Measurements from ENCODE around the gene RFTN2. TPM values are rescaled to one million over a fixed set of nuclear protein-coding genes. Genes with fewer than 3 reads are reported as not detected.

The RFTN2 gene
- total and polyA plus RNA-seq, 2 of the 13 experiments (the other 11 are each of a cell fraction or from before 2014, with no cell fraction given), result not detected

- DNase-seq (ENCODE audit: low spot score), result no peak
- H3K27me3 ChIP-seq (ENCODE audit: control insufficient read depth in 1 of 2, insufficient read depth in 2 of 2, low read length in 2 of 2), result no peaks in the 10 kb centered on the region
- H4K20me1 ChIP-seq (ENCODE audit: insufficient read depth, low read length), result no peaks in the 10 kb centered on the region
- H3K36me3 ChIP-seq (replicated peaks in 1 of 2; ENCODE audit: control insufficient read depth in 1 of 2, insufficient read depth in 2 of 2, low read length in 2 of 2), result peaks cover 12 to 54% of the 10 kb centered on the region in 2 experiments
- no peak for FAIRE-seq
- no peak for ATAC-seq
- no peak overlapping the region for H3K9ac ChIP-seq (ENCODE audit: insufficient read depth, low read depth, low read length)
- no peak overlapping the region for H3K27ac ChIP-seq (ENCODE audit: extremely low read length, insufficient read depth, low read length)
- in situ Hi-C loops (cut with HindIII; ENCODE audit: extremely low pct_ligation_motif_present, low pct_unique_long_range_greater_than_20kb) (no loop called here), intact Hi-C loops (cut with micrococcal nuclease; ENCODE audit: unreplicated experiment) (loop anchor here (5.0 kb wide), 1 partner anchor 36 kb away; the partner anchor contains the start of gene HSPE1)
- ChIA-PET CTCF (ENCODE audit: low intra/inter-chr PET ratio, low total read pairs) (no interaction called here), POLR2A (no interaction called here)
- no peak overlapping the region for H3K4me2 ChIP-seq (ENCODE audit: low read depth, low read length)
- H3K9me3 ChIP-seq (ENCODE audit: low read length), result no peaks in the 10 kb centered on the region
- no peak overlapping the region for H2AFZ ChIP-seq (ENCODE audit: low read length)
- no peaks in the 10 kb centered on the region for H3K4me1 ChIP-seq (ENCODE audit: insufficient read depth, low read length)
- H3K4me3 ChIP-seq (replicated peaks in 1 of 3; ENCODE audit: insufficient read depth in 1 of 3, low read depth in 2 of 3, low read length in 3 of 3), result no peak overlapping the region
- H3K79me2 ChIP-seq (ENCODE audit: insufficient read depth, low read length), result peaks cover 14% of the 10 kb centered on the region
- WGBS (ENCODE audit: low lambda C conversion rate), result 92% methylated on average over 2 of the region's 2 CpGs
- BruUV-seq (replicated peaks), result no TSS peak
- no peak for TF ChIP-seq ZNF44 (CRISPR knock-in tag; IDR thresholded peaks at IDR 0.05)
- TF ChIP-seq LRRFIP1 (CRISPR knock-in tag; conservative IDR thresholded peaks at IDR 0.05), result no peak
- TF ChIP-seq CSRNP2 (CRISPR knock-in tag; conservative IDR thresholded peaks at IDR 0.05; ENCODE audit: low read depth), result no peak
- TF ChIP-seq ZNF512B (CRISPR knock-in tag; IDR thresholded peaks at IDR 0.05; ENCODE audit: borderline replicate concordance), result no peak
- no peak for TF ChIP-seq ZNF337 (CRISPR knock-in tag; IDR thresholded peaks at IDR 0.05; ENCODE audit: borderline replicate concordance, low read depth)
- TF ChIP-seq ZNF773 (CRISPR knock-in tag; IDR thresholded peaks at IDR 0.05; ENCODE audit: borderline replicate concordance), result no peak
- TF ChIP-seq HIVEP1 (CRISPR knock-in tag; IDR thresholded peaks at IDR 0.05), result no peak
These were observed 137.0 kb downstream of the RFTN2 start for GRCh38 chr2:197538412-197538811.

Small RNA genes lying within 50 kb of the gene (small RNA-seq; reads per million reads assigned to genes)
- gene AC020550.1 (ENCODE audit: insufficient read depth in 2 of 3, insufficient read length in 3 of 3, low read depth in 2 of 3, low replicate concordance in 1 of 3), result 0 reads per million in 3 experiments

Other genes starting within 250 kb of the RFTN2 start
- 387 and 499 TPM in 2 replicates for gene SF3B1, start 240.6 kb downstream of the RFTN2 start, total RNA-seq (2016; rRNA removed; fragmentation: Illumina TruSeq; extraction: Trizol)
- 677 and 750 TPM in 2 replicates for gene SF3B1, start 240.6 kb downstream of the RFTN2 start, polyA plus RNA-seq (2011; rRNA removed)
- gene COQ10B, start 222.0 kb downstream of the RFTN2 start, total RNA-seq (2016; rRNA removed; fragmentation: Illumina TruSeq; extraction: Trizol), result 34.9 and 41.8 TPM in 2 replicates
- gene COQ10B, start 222.0 kb downstream of the RFTN2 start, polyA plus RNA-seq (2011; rRNA removed), result 4.2 and 4.6 TPM in 2 replicates
- 2,610 and 3,898 TPM in 2 replicates for gene HSPD1, start 175.7 kb downstream of the RFTN2 start, total RNA-seq (2016; rRNA removed; fragmentation: Illumina TruSeq; extraction: Trizol)
- gene HSPD1, start 175.7 kb downstream of the RFTN2 start, polyA plus RNA-seq (2011; rRNA removed), result 541 and 685 TPM in 2 replicates
- 823 and 1,040 TPM in 2 replicates for gene HSPE1, start 175.2 kb downstream of the RFTN2 start, total RNA-seq (2016; rRNA removed; fragmentation: Illumina TruSeq; extraction: Trizol)
- 200 and 244 TPM in 2 replicates for gene HSPE1, start 175.2 kb downstream of the RFTN2 start, polyA plus RNA-seq (2011; rRNA removed)
- 38.6 and 68.3 TPM in 2 replicates for gene MOB4, start 159.5 kb downstream of the RFTN2 start, total RNA-seq (2016; rRNA removed; fragmentation: Illumina TruSeq; extraction: Trizol)
- 21.6 and 35.7 TPM in 2 replicates for gene MOB4, start 159.5 kb downstream of the RFTN2 start, polyA plus RNA-seq (2011; rRNA removed)
- gene MARS2, start 29.8 kb upstream of the RFTN2 start, total RNA-seq (2016; rRNA removed; fragmentation: Illumina TruSeq; extraction: Trizol), result 16.2 and 19.5 TPM in 2 replicates
- 6.9 and 7.7 TPM in 2 replicates for gene MARS2, start 29.8 kb upstream of the RFTN2 start, polyA plus RNA-seq (2011; rRNA removed)
- gene BOLL, start 109.7 kb upstream of the RFTN2 start, total RNA-seq (2016; rRNA removed; fragmentation: Illumina TruSeq; extraction: Trizol), result not detected in 2 replicates
- not detected in 2 replicates for gene BOLL, start 109.7 kb upstream of the RFTN2 start, polyA plus RNA-seq (2011; rRNA removed)
- gene PLCL1, start 129.0 kb upstream of the RFTN2 start, total RNA-seq (2016; rRNA removed; fragmentation: Illumina TruSeq; extraction: Trizol), result not detected in 2 replicates
- gene PLCL1, start 129.0 kb upstream of the RFTN2 start, polyA plus RNA-seq (2011; rRNA removed), result not detected in 2 replicates

All from HepG2 (cell line).